H9 (cell line): ENCODE measurements around the gene DNAH1. TPM values are rescaled to one million over a fixed set of nuclear protein-coding genes. Genes with fewer than 3 reads are reported as not detected.
"Not testable (repeated sequence)": the region's sequence is repeated elsewhere in the genome, so short reads cannot be mapped to it uniquely, and the experiment has no call there.

Source experiments
- DNase-seq: peaks from one replicate; pipeline ENCODE4 v3.0.0-alpha.2; 2017
- H2AFZ ChIP-seq: one replicate; pipeline ENCODE4 v1.6.1; 2013; ENCODE audit warnings: mild to moderate bottlenecking, low read length, control low read depth, moderate library complexity
- H2AK5ac ChIP-seq: 2 replicates; pipeline ENCODE4 v1.6.1; 2013; ENCODE audit warnings: low read length, control low read depth, mixed read lengths; ENCODE audit not compliant: insufficient read length
- H2BK120ac ChIP-seq: one replicate; pipeline ENCODE4 v1.6.1; 2013; ENCODE audit warnings: low read depth, mild to moderate bottlenecking, low read length, control low read depth, inconsistent platforms; ENCODE audit not compliant: poor library complexity, severe bottlenecking
- H2BK12ac ChIP-seq: 2 replicates; pipeline ENCODE4 v1.6.1; 2013; ENCODE audit warnings: low read length, control low read depth, mixed read lengths, low read depth; ENCODE audit not compliant: insufficient read length
- H2BK15ac ChIP-seq: 2 replicates; pipeline ENCODE4 v1.6.1; 2013; ENCODE audit warnings: low read depth, low read length, control low read depth
- H2BK20ac ChIP-seq: one replicate; pipeline ENCODE4 v1.6.1; 2013; ENCODE audit warnings: low read depth, mild to moderate bottlenecking, low read length, control low read depth, inconsistent platforms; ENCODE audit not compliant: poor library complexity, severe bottlenecking
- H2BK5ac ChIP-seq: 2 replicates; pipeline ENCODE4 v1.6.1; 2013; ENCODE audit warnings: low read length, control low read depth, mixed read lengths; ENCODE audit not compliant: insufficient read length
- H3K14ac ChIP-seq: 2 replicates; pipeline ENCODE4 v1.6.1; 2013; ENCODE audit warnings: low read length, control low read depth; ENCODE audit not compliant: insufficient read depth
- H3K18ac ChIP-seq: 2 replicates; pipeline ENCODE4 v1.6.1; 2013; ENCODE audit warnings: low read depth, mild to moderate bottlenecking, mixed read lengths, low read length, control low read depth; ENCODE audit not compliant: insufficient read length
- H3K23ac ChIP-seq: 2 replicates; pipeline ENCODE4 v1.6.1; 2013; ENCODE audit warnings: low read length, control low read depth, mixed read lengths, low read depth; ENCODE audit not compliant: insufficient read length
- H3K23me2 ChIP-seq: 2 replicates; pipeline ENCODE4 v1.6.1; 2013; ENCODE audit warnings: low read depth, mild to moderate bottlenecking, mixed read lengths, low read length, control low read depth; ENCODE audit not compliant: insufficient read length, poor library complexity, severe bottlenecking
- H3K27ac ChIP-seq: 2 replicates; pipeline ENCODE4 v1.5.1; 2013; ENCODE audit warnings: low read length, control low read depth, mixed read lengths, low read depth; ENCODE audit not compliant: insufficient read length
- H3K27me3 ChIP-seq: 2 replicates; pipeline ENCODE4 v1.6.1; 2013; ENCODE audit warnings: low read length, control low read depth, inconsistent platforms; ENCODE audit not compliant: insufficient read depth
- H3K4ac ChIP-seq: 2 replicates; pipeline ENCODE4 v1.6.1; 2013; ENCODE audit warnings: low read depth, mild to moderate bottlenecking, control low read depth, inconsistent platforms, low read length, moderate library complexity
- H3K4me1 ChIP-seq: 2 replicates; pipeline ENCODE4 v1.6.1; 2013; ENCODE audit warnings: low read length, control low read depth, inconsistent platforms; ENCODE audit not compliant: insufficient read depth
- H3K4me2 ChIP-seq: 2 replicates; pipeline ENCODE4 v1.6.1; 2013; ENCODE audit warnings: low read length, control low read depth, mixed read lengths; ENCODE audit not compliant: insufficient read length, insufficient read depth
- H3K56ac ChIP-seq: 2 replicates; pipeline ENCODE4 v1.6.1; 2013; ENCODE audit warnings: low read depth, mild to moderate bottlenecking, mixed read lengths, low read length, control low read depth; ENCODE audit not compliant: insufficient read length
- H3K79me1 ChIP-seq: 2 replicates; pipeline ENCODE4 v1.6.1; 2013; ENCODE audit warnings: low read depth, mild to moderate bottlenecking, moderate library complexity, low read length, control low read depth, inconsistent platforms; ENCODE audit not compliant: insufficient read depth, poor library complexity, severe bottlenecking
- H3K79me2 ChIP-seq: 2 replicates; pipeline ENCODE4 v1.6.1; 2013; ENCODE audit warnings: low read length, control low read depth, inconsistent platforms; ENCODE audit not compliant: insufficient read depth
- H3K9ac ChIP-seq: 2 replicates; pipeline ENCODE4 v1.6.1; 2013; ENCODE audit warnings: low read length, control low read depth, mixed read lengths; ENCODE audit not compliant: insufficient read length; ENCODE audit errors: extremely low read depth
- H3K9me3 ChIP-seq: one replicate; pipeline ENCODE4 v1.6.1; 2013; ENCODE audit warnings: low read depth, low read length, inconsistent platforms; ENCODE audit not compliant: control insufficient read depth
- H3T11ph ChIP-seq: one replicate; pipeline ENCODE4 v1.6.1; 2013; ENCODE audit warnings: mild to moderate bottlenecking, low read length, control low read depth, inconsistent platforms
- H4K20me1 ChIP-seq: one replicate; pipeline ENCODE4 v1.6.1; 2013; ENCODE audit not compliant: control insufficient read depth, insufficient read length, insufficient read depth
- H4K5ac ChIP-seq: 2 replicates; pipeline ENCODE4 v1.6.1; 2013; ENCODE audit warnings: low read depth, mild to moderate bottlenecking, mixed read lengths, low read length, control low read depth; ENCODE audit not compliant: insufficient read length
- H4K8ac ChIP-seq: replicated peaks from 2 replicates; pipeline ENCODE4 v1.6.1; 2013; ENCODE audit warnings: low read length, control low read depth, mixed read lengths, low read depth; ENCODE audit not compliant: insufficient read length
- H4K91ac ChIP-seq: 2 replicates; pipeline ENCODE4 v1.6.1; 2013; ENCODE audit warnings: low read depth, mild to moderate bottlenecking, moderate library complexity, mixed read lengths, low read length, control low read depth; ENCODE audit not compliant: insufficient read length
- H3K27ac Mint-ChIP-seq, 3 experiments: 2 replicates in 2 of 3; 3 replicates in 1 of 3; pipeline ENCODE4 v1.8.0; 2020 to 2021; ENCODE audit warnings: mixed read lengths in 3 of 3, mild to moderate bottlenecking in 1 of 3, moderate library complexity in 1 of 3
- H3K27me3 Mint-ChIP-seq: 2 replicates; pipeline ENCODE4 v1.8.0; 2021; ENCODE audit warnings: low read depth, mild to moderate bottlenecking, moderate library complexity, mixed read lengths
- H3K36me3 Mint-ChIP-seq, 3 experiments: 2 replicates in 2 of 3; 3 replicates in 1 of 3; pipeline ENCODE4 v1.8.0; 2020 to 2021; ENCODE audit warnings: low read depth in 3 of 3, mixed read lengths in 3 of 3; ENCODE audit not compliant: insufficient read depth in 1 of 3
- H3K4me1 Mint-ChIP-seq, 2 experiments: 2 replicates each; pipeline ENCODE4 v1.8.0; 2020; ENCODE audit warnings: mixed read lengths in 2 of 2
- H3K4me3 Mint-ChIP-seq, 2 experiments: 2 replicates in 1 of 2; 3 replicates in 1 of 2; pipeline ENCODE4 v1.8.0; 2020 to 2021; ENCODE audit warnings: mild to moderate bottlenecking in 2 of 2, mixed read lengths in 2 of 2, moderate library complexity in 1 of 2
- H3K9me3 Mint-ChIP-seq, 2 experiments: 2 replicates in 1 of 2; 3 replicates in 1 of 2; pipeline ENCODE4 v1.8.0; 2020; ENCODE audit warnings: mild to moderate bottlenecking in 2 of 2, mixed read lengths in 2 of 2, moderate library complexity in 1 of 2
- WGBS: extraction: QIAGEN DNeasy Blood & Tissue Kit; methylation state at CpG from one replicate; pipeline ENCODE4 v1.1.7; 2013; ENCODE audit warnings: missing lambda C conversion rate, low lambda C conversion rate, mixed read lengths; ENCODE audit not compliant: insufficient read length; ENCODE audit errors: extremely low coverage; 5-methylcytosine and 5-hydroxymethylcytosine counted together
- total RNA-seq: library from RNA; stranded (reverse); gene quantifications from 2 replicates; pipeline ENCODE4 v1.2.1, GENCODE V29; 2021
- TF ChIP-seq, protein P1 (sequence below): fragments of 200-600 bp; sonication (generic); conservative IDR thresholded peaks from 3 replicates; pipeline ENCODE4 v1.8.0; 2021; ENCODE audit warnings: antibody characterized with exemption, mild to moderate bottlenecking

DNAH1 gene
- total RNA-seq, 1 experiment from 2014 or later: 2.0 TPM

DNA sequence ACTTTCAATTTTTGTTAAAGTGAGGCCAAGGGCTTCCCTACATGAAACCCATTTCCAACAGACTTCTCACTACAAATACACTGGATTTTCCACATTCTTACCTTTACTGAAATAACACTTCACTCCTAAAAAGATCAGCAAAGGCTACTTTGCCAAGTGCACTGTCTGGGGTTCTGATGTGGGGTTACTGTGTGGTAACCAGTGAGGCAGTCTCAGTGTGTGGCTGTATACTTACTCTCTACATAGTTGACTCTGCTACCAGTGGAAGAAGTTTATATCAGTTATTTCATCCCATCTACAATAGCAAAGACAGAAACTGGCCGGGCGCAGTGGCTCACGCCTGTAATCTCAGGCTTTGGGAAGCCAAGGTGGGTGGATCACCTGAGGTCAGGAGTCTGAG, 43.3 kb upstream of the DNAH1 start:
- WGBS: no CpG with 5 or more reads among the region's 3 CpGs
- Mint-ChIP-seq H3K4me1 (peaks cover 18 to 24% of the 10 kb centered on the region in 2 experiments), H3K27ac (no peak overlapping the region), H3K36me3 (peaks cover 30 to 73% (median 67%) of the 10 kb centered on the region in 3 experiments), H3K4me3 (no peak overlapping the region), H3K9me3 (0 out of 5 replicates have a peak, but pooled peaks cover 0 to 3% of the 10 kb centered on the region in 2 experiments), H3K27me3 (no peaks in the 10 kb centered on the region)
- Histone ChIP-seq H2BK5ac (no peak overlapping the region), H2AFZ (no peak overlapping the region), H3K4ac (no peak overlapping the region), H3K4me2 (no peak overlapping the region), H3K9ac (no peak overlapping the region), H4K8ac (no peak overlapping the region), H3K23ac (no peak overlapping the region), H2BK20ac (no peak overlapping the region), H4K5ac (no peak overlapping the region), H3K4me1 (0 out of 2 replicates have a peak, but pooled peaks cover 3% of the 10 kb centered on the region), H3K79me1 (peaks cover 4% of the 10 kb centered on the region), H2BK12ac (no peak overlapping the region), H3K18ac (no peak overlapping the region), H2AK5ac (no peak overlapping the region), H3K27ac (no peak overlapping the region), H4K20me1 (no peaks in the 10 kb centered on the region), H3K27me3 (no peaks in the 10 kb centered on the region), H3K23me2 (peaks cover 10% of the 10 kb centered on the region), H3K56ac (no peak overlapping the region), H2BK120ac (no peak overlapping the region), H3K14ac (no peak overlapping the region), H3K9me3 (no peaks in the 10 kb centered on the region), H2BK15ac (no peak overlapping the region), H3K79me2 (peaks cover 62% of the 10 kb centered on the region), H4K91ac (no peak overlapping the region), H3T11ph (no peak overlapping the region)
- no peak for DNase-seq
- TF ChIP-seq, protein P1, sequence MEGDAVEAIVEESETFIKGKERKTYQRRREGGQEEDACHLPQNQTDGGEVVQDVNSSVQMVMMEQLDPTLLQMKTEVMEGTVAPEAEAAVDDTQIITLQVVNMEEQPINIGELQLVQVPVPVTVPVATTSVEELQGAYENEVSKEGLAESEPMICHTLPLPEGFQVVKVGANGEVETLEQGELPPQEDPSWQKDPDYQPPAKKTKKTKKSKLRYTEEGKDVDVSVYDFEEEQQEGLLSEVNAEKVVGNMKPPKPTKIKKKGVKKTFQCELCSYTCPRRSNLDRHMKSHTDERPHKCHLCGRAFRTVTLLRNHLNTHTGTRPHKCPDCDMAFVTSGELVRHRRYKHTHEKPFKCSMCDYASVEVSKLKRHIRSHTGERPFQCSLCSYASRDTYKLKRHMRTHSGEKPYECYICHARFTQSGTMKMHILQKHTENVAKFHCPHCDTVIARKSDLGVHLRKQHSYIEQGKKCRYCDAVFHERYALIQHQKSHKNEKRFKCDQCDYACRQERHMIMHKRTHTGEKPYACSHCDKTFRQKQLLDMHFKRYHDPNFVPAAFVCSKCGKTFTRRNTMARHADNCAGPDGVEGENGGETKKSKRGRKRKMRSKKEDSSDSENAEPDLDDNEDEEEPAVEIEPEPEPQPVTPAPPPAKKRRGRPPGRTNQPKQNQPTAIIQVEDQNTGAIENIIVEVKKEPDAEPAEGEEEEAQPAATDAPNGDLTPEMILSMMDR: no peak

- Mint-ChIP-seq H3K27ac (peak overlapping the region in 1 of 3 experiments; percentile 61; a peak in 2 of 7 replicates), H3K4me3 (peak overlapping the region in 1 of 2 experiments; percentile 23; a peak in 3 of 5 replicates), H3K36me3 (peaks cover 25 to 57% (median 52%) of the 10 kb centered on the region in 3 experiments), H3K4me1 (peaks cover 27 to 34% of the 10 kb centered on the region in 2 experiments)
- not testable (repeated sequence) for H4K8ac ChIP-seq, H3T11ph ChIP-seq, H2BK120ac ChIP-seq, H3K27me3 ChIP-seq, H3K9me3 ChIP-seq, H2AFZ ChIP-seq, H2BK5ac ChIP-seq, H3K27me3 Mint-ChIP-seq, H2AK5ac ChIP-seq, H4K91ac ChIP-seq, DNase-seq, H3K18ac ChIP-seq, H4K5ac ChIP-seq, H3K4ac ChIP-seq, H3K56ac ChIP-seq, H2BK20ac ChIP-seq, H3K23ac ChIP-seq, H3K9me3 Mint-ChIP-seq, H4K20me1 ChIP-seq, H3K14ac ChIP-seq, H3K79me1 ChIP-seq, H2BK12ac ChIP-seq, H2BK15ac ChIP-seq, H3K4me2 ChIP-seq, H3K9ac ChIP-seq, H3K27ac ChIP-seq, H3K4me1 ChIP-seq
- peaks cover 62% of the 10 kb centered on the region for H3K79me2 ChIP-seq
- no CpG with 5 or more reads among the region's 18 CpGs for WGBS
- H3K23me2 ChIP-seq: peaks cover 10% of the 10 kb centered on the region
These were observed 41.3 kb upstream of the DNAH1 start for GRCh38 chr3:52274781-52275180.
